GM04503 (cell line): Measurements from ENCODE around the gene SPATA46.
"Not testable (repeated sequence)": the region's sequence is repeated elsewhere in the genome, so short reads cannot be mapped to it uniquely, and the experiment has no call there.

Experiments
- DNase-seq: peaks from one replicate; pipeline ENCODE4 v3.0.0-alpha.2; 2012; ENCODE audit warnings: low read depth

Gene SPATA46

GRCh38 chr1:162357681-162358266, 18.9 kb downstream of the SPATA46 start:
- DNase-seq = no peak

GRCh38 chr1:162353702-162354101, 23.0 kb downstream of the SPATA46 start:
- no peak for DNase-seq

- DNase-seq = no peak
Observed at GRCh38 chr1:162353078-162353477, 23.6 kb downstream of the SPATA46 start.

GRCh38 chr1:162351874-162352273, 24.8 kb downstream of the SPATA46 start:
- DNase-seq = not testable (repeated sequence)

- DNase-seq = no peak
Observed at GRCh38 chr1:162351246-162351842, 25.3 kb downstream of the SPATA46 start.

GRCh38 chr1:162349635-162350330, 26.9 kb downstream of the SPATA46 start:
- peak; percentile 61 for DNase-seq

GRCh38 chr1:162347281-162347680, 29.4 kb downstream of the SPATA46 start:
- no peak for DNase-seq

GRCh38 chr1:162343470-162343869, 33.2 kb downstream of the SPATA46 start:
- no peak for DNase-seq

GRCh38 chr1:162342452-162342983, 34.1 kb downstream of the SPATA46 start:
- DNase-seq = no peak

- no peak for DNase-seq
Observed at GRCh38 chr1:162336621-162337285, 39.9 kb downstream of the SPATA46 start.

GRCh38 chr1:162335126-162335525, 41.5 kb downstream of the SPATA46 start:
- DNase-seq = no peak

- no peak for DNase-seq
Observed at GRCh38 chr1:162333991-162334390, 42.7 kb downstream of the SPATA46 start.

GRCh38 chr1:162329826-162330225, 46.8 kb downstream of the SPATA46 start:
- DNase-seq = no peak

GRCh38 chr1:162328512-162328911, 48.1 kb downstream of the SPATA46 start:
- DNase-seq = no peak

GRCh38 chr1:162327788-162328165, 48.9 kb downstream of the SPATA46 start:
- no peak for DNase-seq

GRCh38 chr1:162327144-162327787, 49.4 kb downstream of the SPATA46 start:
- no peak for DNase-seq

GRCh38 chr1:162326559-162326958, 50.1 kb downstream of the SPATA46 start:
- DNase-seq = no peak

- DNase-seq = no peak
Observed at GRCh38 chr1:162324396-162324795, 52.3 kb downstream of the SPATA46 start.
